Caco-2 (cell line): ENCODE results near the gene ABCC3. TPM values are rescaled to one million over a fixed set of nuclear protein-coding genes. Genes with fewer than 3 reads are reported as not detected.
A peak's percentile ranks its signal among the peaks of the same experiment; 100 is the strongest.

Source experiments
- BruUV-seq: library from RNA; stranded (reverse); fragments of 400-500 nt; replicated peaks from 2 replicates; lab custom pipeline; 2021; lab: Mats Ljungman, UMichigan
- CTCF ChIA-PET: fragments of 300-600 bp; sonication (Branson Sonifier 250); formaldehyde crosslinking; loops from one replicate; lab custom pipeline; 2022; ENCODE audit warnings: antibody characterized with exemption; lab: Charles Lee
- POLR2A ChIA-PET: fragments of 300-600 bp; sonication (Branson Sonifier 250); formaldehyde crosslinking; loops from one replicate; lab custom pipeline; 2022; ENCODE audit warnings: antibody characterized with exemption; lab: Charles Lee
- DNase-seq, 2 experiments: peaks; one replicate each; pipeline versions ENCODE4 v3.0.0 to v3.0.0-alpha.2; 2020 to 2022
- H3K27me3 ChIP-seq: replicated peaks from 2 replicates; pipeline ENCODE4 v1.6.0; 2011; ENCODE audit warnings: low read length; ENCODE audit not compliant: control insufficient read depth, insufficient read depth
- H3K36me3 ChIP-seq: 2 replicates; pipeline ENCODE4 v1.5.1; 2011; ENCODE audit warnings: low read length; ENCODE audit not compliant: control insufficient read depth, insufficient read depth
- H3K4me1 ChIP-seq: fragments of 250-450 bp; sonication (Bioruptor Pico); 2 replicates; pipeline ENCODE4 v1.5.1; 2020; ENCODE audit warnings: mild to moderate bottlenecking
- H3K4me3 ChIP-seq: 2 replicates; pipeline ENCODE4 v1.5.1; 2011; ENCODE audit warnings: low read depth, mild to moderate bottlenecking, control low read depth, low read length
- H3K9me3 ChIP-seq: fragments of 250-450 bp; sonication (Bioruptor Pico); 2 replicates; pipeline ENCODE4 v1.5.1; 2020; ENCODE audit warnings: mild to moderate bottlenecking, moderate library complexity
- H3K27ac Mint-ChIP-seq: one replicate; pipeline ENCODE4 v1.8.0; 2022; ENCODE audit warnings: mixed read lengths; ENCODE audit not compliant: unreplicated experiment
- H3K27me3 Mint-ChIP-seq: one replicate; pipeline ENCODE4 v1.8.0; 2022; ENCODE audit warnings: mixed read lengths; ENCODE audit not compliant: insufficient read depth, unreplicated experiment
- H3K36me3 Mint-ChIP-seq: one replicate; pipeline ENCODE4 v1.8.0; 2022; ENCODE audit warnings: mild to moderate bottlenecking, mixed read lengths; ENCODE audit not compliant: insufficient read depth, unreplicated experiment
- H3K4me1 Mint-ChIP-seq: one replicate; pipeline ENCODE4 v1.8.0; 2022; ENCODE audit warnings: low read depth, mixed read lengths; ENCODE audit not compliant: unreplicated experiment
- H3K4me3 Mint-ChIP-seq: one replicate; pipeline ENCODE4 v1.8.0; 2022; ENCODE audit warnings: mild to moderate bottlenecking, moderate library complexity, mixed read lengths; ENCODE audit not compliant: unreplicated experiment
- H3K9me3 Mint-ChIP-seq: one replicate; pipeline ENCODE4 v1.8.0; 2022; ENCODE audit warnings: mixed read lengths; ENCODE audit not compliant: unreplicated experiment
- CTCF ChIP-seq, 2 experiments: fragments of 200-600 bp in 1 of 2; IDR thresholded peaks; 1 replicate in 1 of 2; 2 replicates in 1 of 2; pipeline versions ENCODE4 v1.5.1 to v1.8.0; 2011 to 2022; ENCODE audit warnings: antibody characterized with exemption in 1 of 2, control low read depth in 1 of 2, inconsistent platforms in 1 of 2, low read depth in 1 of 2, low read length in 1 of 2, mild to moderate bottlenecking in 1 of 2, moderate library complexity in 1 of 2; ENCODE audit not compliant: insufficient read depth in 1 of 2, severe bottlenecking in 1 of 2, unreplicated experiment in 1 of 2
- intact Hi-C: fragments of 100-400 bp; cut with micrococcal nuclease; formaldehyde crosslinking; loops from one replicate; pipeline ENCODE4 v1.10.0; 2022; ENCODE audit not compliant: unreplicated experiment
- total RNA-seq: library from RNA; stranded (reverse); gene quantifications from 2 replicates; pipeline ENCODE4 v1.2.3, GENCODE V29; 2022

ABCC3 gene
- total RNA-seq, 1 experiment from 2014 or later = 45.6 TPM

GRCh38 chr17:50657054-50657453 lies 22.4 kb downstream of the ABCC3 start:
- POLR2A ChIA-PET = no interaction called here
- H3K27me3 Mint-ChIP-seq = no peaks in the 10 kb centered on the region
- peaks cover 24% of the 10 kb centered on the region for H3K4me1 Mint-ChIP-seq
- peaks cover 6% of the 10 kb centered on the region for H3K36me3 Mint-ChIP-seq
- Histone ChIP-seq H3K9me3 (peaks cover 10% of the 10 kb centered on the region), H3K27me3 (no peaks in the 10 kb centered on the region), H3K4me3 (no peak overlapping the region), H3K36me3 (peaks cover 3% of the 10 kb centered on the region; the same call in 1 of the 2 replicates), H3K4me1 (peaks cover 25% of the 10 kb centered on the region)
- DNase-seq = no peak
- no peak overlapping the region for H3K4me3 Mint-ChIP-seq
- H3K27ac Mint-ChIP-seq = no peak overlapping the region
- TF ChIP-seq CTCF (IDR thresholded peaks at IDR 0.05; ENCODE audit: insufficient read depth in 1 of 2, low read depth in 1 of 2, low read length in 1 of 2, severe bottlenecking in 1 of 2, unreplicated experiment in 1 of 2) = no peak
- H3K9me3 Mint-ChIP-seq = no peaks in the 10 kb centered on the region
- intact Hi-C loops = no loop called here
- no TSS peak for BruUV-seq
- CTCF ChIA-PET = interaction anchor here (1.5 kb wide), 1 partner anchor 18 kb away, joined by 4 read pairs; no protein-coding TSS in a partner anchor

GRCh38 chr17:50657627-50658026 lies 22.9 kb downstream of the ABCC3 start:
- Mint-ChIP-seq H3K36me3 (peaks cover 7% of the 10 kb centered on the region), H3K27me3 (no peaks in the 10 kb centered on the region), H3K4me3 (no peak overlapping the region), H3K4me1 (peaks cover 30% of the 10 kb centered on the region), H3K27ac (peak overlapping the region; percentile 22), H3K9me3 (no peaks in the 10 kb centered on the region)
- no TSS peak for BruUV-seq
- no peak for TF ChIP-seq CTCF (IDR thresholded peaks at IDR 0.05; ENCODE audit: insufficient read depth in 1 of 2, low read depth in 1 of 2, low read length in 1 of 2, severe bottlenecking in 1 of 2, unreplicated experiment in 1 of 2)
- H3K9me3 ChIP-seq = peaks cover 5% of the 10 kb centered on the region
- peaks cover 29% of the 10 kb centered on the region for H3K4me1 ChIP-seq
- no peak overlapping the region for H3K4me3 ChIP-seq
- intact Hi-C loops = no loop called here
- no peaks in the 10 kb centered on the region for H3K27me3 ChIP-seq
- H3K36me3 ChIP-seq = peaks cover 3% of the 10 kb centered on the region; the same call in 1 of the 2 replicates
- POLR2A ChIA-PET = no interaction called here
- no peak for DNase-seq
- CTCF ChIA-PET = interaction anchor here (0.6 to 1.5 kb wide), 3 partner anchors 19 to 33 kb away, joined by 3 to 4 read pairs (median 4); no protein-coding TSS in a partner anchor

GRCh38 chr17:50658616-50659015 lies 23.9 kb downstream of the ABCC3 start:
- Histone ChIP-seq H3K4me1 (peaks cover 31% of the 10 kb centered on the region), H3K36me3 (peaks cover 3% of the 10 kb centered on the region; the same call in 1 of the 2 replicates), H3K4me3 (no peak overlapping the region), H3K27me3 (no peaks in the 10 kb centered on the region), H3K9me3 (no peaks in the 10 kb centered on the region)
- intact Hi-C loops = no loop called here
- peak overlapping the region; percentile 22 for H3K27ac Mint-ChIP-seq
- POLR2A ChIA-PET = no interaction called here
- no peaks in the 10 kb centered on the region for H3K9me3 Mint-ChIP-seq
- DNase-seq = peak in 1 of 2 experiments; percentile 55
- H3K36me3 Mint-ChIP-seq = peaks cover 13% of the 10 kb centered on the region
- TF ChIP-seq CTCF (IDR thresholded peaks at IDR 0.05; ENCODE audit: insufficient read depth in 1 of 2, low read depth in 1 of 2, low read length in 1 of 2, severe bottlenecking in 1 of 2, unreplicated experiment in 1 of 2) = no peak
- peaks cover 39% of the 10 kb centered on the region for H3K4me1 Mint-ChIP-seq
- no peak overlapping the region for H3K4me3 Mint-ChIP-seq
- CTCF ChIA-PET = interaction anchor here (0.9 to 1.5 kb wide), 3 partner anchors 20 to 36 kb away, joined by 3 to 4 read pairs (median 3); no protein-coding TSS in a partner anchor
- no TSS peak for BruUV-seq
- no peaks in the 10 kb centered on the region for H3K27me3 Mint-ChIP-seq
